HG03045 (cell line): ENCODE results near the gene PPP1R14C.

ENCODE experiments used
- ATAC-seq: cut with Tn5 transposase; IDR thresholded peaks from one replicate; pipeline ENCODE4 v1.9.1; 2021; ENCODE audit warnings: mild to moderate bottlenecking, moderate library complexity; ENCODE audit not compliant: unreplicated experiment

PPP1R14C gene

GRCh38 chr6:150269130-150269856 is 126.4 kb downstream of the PPP1R14C start:
- no peak for ATAC-seq

- no peak for ATAC-seq
Measured at GRCh38 chr6:150269857-150270223, 127.0 kb downstream of the PPP1R14C start.

GRCh38 chr6:150270330-150271052 is 127.6 kb downstream of the PPP1R14C start:
- ATAC-seq = no peak

- ATAC-seq = no peak
Measured at GRCh38 chr6:150271172-150271500, 128.3 kb downstream of the PPP1R14C start.

- ATAC-seq = no peak
Measured at GRCh38 chr6:150271501-150272263, 128.8 kb downstream of the PPP1R14C start.

GRCh38 chr6:150272264-150272975 is 129.6 kb downstream of the PPP1R14C start:
- ATAC-seq = no peak

- ATAC-seq = no peak
Measured at GRCh38 chr6:150272976-150273315, 130.1 kb downstream of the PPP1R14C start.

- no peak for ATAC-seq
Measured at GRCh38 chr6:150273457-150274309, 130.8 kb downstream of the PPP1R14C start.

- no peak for ATAC-seq
Measured at GRCh38 chr6:150275489-150275888, 132.6 kb downstream of the PPP1R14C start.

GRCh38 chr6:150276168-150276936 is 133.5 kb downstream of the PPP1R14C start:
- no peak for ATAC-seq

- ATAC-seq = no peak
Measured at GRCh38 chr6:150276937-150277742, 134.3 kb downstream of the PPP1R14C start.

- no peak for ATAC-seq
Measured at GRCh38 chr6:150279533-150279932, 136.7 kb downstream of the PPP1R14C start.

GRCh38 chr6:150280703-150281102 is 137.9 kb downstream of the PPP1R14C start:
- ATAC-seq = no peak

- no peak for ATAC-seq
Measured at GRCh38 chr6:150281767-150282166, 138.9 kb downstream of the PPP1R14C start.

GRCh38 chr6:150282806-150283205 is 140.0 kb downstream of the PPP1R14C start:
- no peak for ATAC-seq

GRCh38 chr6:150286460-150286859 is 143.6 kb downstream of the PPP1R14C start:
- ATAC-seq = no peak

GRCh38 chr6:150286912-150287311 is 144.1 kb downstream of the PPP1R14C start:
- no peak for ATAC-seq

- ATAC-seq = no peak
Measured at GRCh38 chr6:150288456-150288855, 145.6 kb downstream of the PPP1R14C start.
